ENCODE results near the gene IQUB.

GRCh38 chr7:123500878-123501489 lies 33.4 kb downstream of the IQUB start:
- TF ChIP-seq CTCF (IDR thresholded peaks at IDR 0.05) (no peak), POLR2A (IDR thresholded peaks at IDR 0.05) (no peak)

Data from thyroid gland (tissue), 4 donors.